ENCODE results near the gene NPAS2. TPM values are rescaled to one million over a fixed set of nuclear protein-coding genes. Genes with fewer than 3 reads are reported as not detected.

NPAS2 gene
- polyA plus RNA-seq, 1 donor (not counting 4 experiments of a cell fraction or from before 2014, with no cell fraction given): 17.7 TPM

GRCh38 chr2:100842241-100842922 lies 22.4 kb downstream of the NPAS2 start:
- DNase-seq (ENCODE audit: low read depth, low spot score) (no peak), FAIRE-seq (no peak)
- no peaks in the 10 kb centered on the region for H3K4me1 ChIP-seq (ENCODE audit: control insufficient read depth, extremely low read depth, insufficient read depth, low read length)
- no peaks in the 10 kb centered on the region for H3K9me1 ChIP-seq (ENCODE audit: control insufficient read depth, extremely low read depth, insufficient read depth, low read length)
- no peak overlapping the region for H3K4me2 ChIP-seq (ENCODE audit: control insufficient read depth, extremely low read depth, insufficient read depth, low read depth, low read length)
- dilution Hi-C loops (cut with MboI; ENCODE audit: extremely low pct_ligation_motif_present, low sequenced_read_pairs): no loop called here
- TF ChIP-seq EZH2 (IDR thresholded peaks at IDR 0.05; ENCODE audit: low read length): no peak
- TF ChIP-seq, protein P1, sequence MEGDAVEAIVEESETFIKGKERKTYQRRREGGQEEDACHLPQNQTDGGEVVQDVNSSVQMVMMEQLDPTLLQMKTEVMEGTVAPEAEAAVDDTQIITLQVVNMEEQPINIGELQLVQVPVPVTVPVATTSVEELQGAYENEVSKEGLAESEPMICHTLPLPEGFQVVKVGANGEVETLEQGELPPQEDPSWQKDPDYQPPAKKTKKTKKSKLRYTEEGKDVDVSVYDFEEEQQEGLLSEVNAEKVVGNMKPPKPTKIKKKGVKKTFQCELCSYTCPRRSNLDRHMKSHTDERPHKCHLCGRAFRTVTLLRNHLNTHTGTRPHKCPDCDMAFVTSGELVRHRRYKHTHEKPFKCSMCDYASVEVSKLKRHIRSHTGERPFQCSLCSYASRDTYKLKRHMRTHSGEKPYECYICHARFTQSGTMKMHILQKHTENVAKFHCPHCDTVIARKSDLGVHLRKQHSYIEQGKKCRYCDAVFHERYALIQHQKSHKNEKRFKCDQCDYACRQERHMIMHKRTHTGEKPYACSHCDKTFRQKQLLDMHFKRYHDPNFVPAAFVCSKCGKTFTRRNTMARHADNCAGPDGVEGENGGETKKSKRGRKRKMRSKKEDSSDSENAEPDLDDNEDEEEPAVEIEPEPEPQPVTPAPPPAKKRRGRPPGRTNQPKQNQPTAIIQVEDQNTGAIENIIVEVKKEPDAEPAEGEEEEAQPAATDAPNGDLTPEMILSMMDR (optimal IDR thresholded peaks at IDR 0.05 in 1 of 3, IDR thresholded peaks at IDR 0.05 in 1 of 3, conservative IDR thresholded peaks at IDR 0.05 in 1 of 3; ENCODE audit: extremely low read depth in 1 of 3, insufficient read depth in 2 of 3, low read length in 3 of 3): no peak
- no peak overlapping the region for H3K9ac ChIP-seq (ENCODE audit: control insufficient read depth, extremely low read depth, insufficient read depth, low read length)
- no peak overlapping the region for H2AFZ ChIP-seq (ENCODE audit: control insufficient read depth, low read length)
- peaks cover 4% of the 10 kb centered on the region for H4K20me1 ChIP-seq (ENCODE audit: control insufficient read depth, extremely low read depth, insufficient read depth, low read length)
- H3K36me3 ChIP-seq (ENCODE audit: control insufficient read depth in 2 of 2, extremely low read depth in 1 of 2, insufficient read depth in 2 of 2, low read length in 2 of 2): peaks cover 2 to 6% of the 10 kb centered on the region in 2 experiments
- peaks cover 48% of the 10 kb centered on the region for H3K79me2 ChIP-seq (ENCODE audit: control insufficient read depth, insufficient read depth, low read length)
- no peak overlapping the region for H3K4me3 ChIP-seq (ENCODE audit: control insufficient read depth in 2 of 3, extremely low read depth in 1 of 3, insufficient read depth in 2 of 3, low read depth in 1 of 3, low read length in 3 of 3)
- H3K27ac ChIP-seq (ENCODE audit: control insufficient read depth, insufficient read depth, low read length): no peak overlapping the region
- no peaks in the 10 kb centered on the region for H3K27me3 ChIP-seq (ENCODE audit: control insufficient read depth, extremely low read depth, insufficient read depth, low read length)
- no peaks in the 10 kb centered on the region for H3K9me3 ChIP-seq (ENCODE audit: control insufficient read depth, low read depth, low read length)

DNA sequence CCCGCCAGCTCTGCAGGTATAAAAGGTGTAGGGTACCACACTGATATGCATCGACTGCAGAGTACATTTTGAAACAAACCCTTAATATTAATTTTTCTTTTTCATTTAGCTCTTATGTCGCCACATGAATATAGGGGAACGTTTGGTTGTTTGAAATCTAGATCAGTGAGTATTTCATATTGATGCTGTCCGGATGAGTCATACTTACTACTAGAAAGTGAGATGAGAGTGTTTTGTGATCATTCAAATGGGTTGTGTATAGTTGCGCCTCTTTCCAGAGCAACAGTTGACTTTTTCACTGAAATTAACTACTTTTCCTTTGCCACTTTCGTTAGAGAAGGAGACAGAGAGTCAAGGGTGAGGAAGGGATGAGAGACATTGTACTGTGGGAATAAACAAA lies 24.6 kb downstream of the NPAS2 start:
- H2AFZ ChIP-seq (ENCODE audit: control insufficient read depth, low read length): no peak overlapping the region
- no peak for TF ChIP-seq EZH2 (IDR thresholded peaks at IDR 0.05; ENCODE audit: low read length)
- TF ChIP-seq, protein P1 (optimal IDR thresholded peaks at IDR 0.05 in 1 of 3, IDR thresholded peaks at IDR 0.05 in 1 of 3, conservative IDR thresholded peaks at IDR 0.05 in 1 of 3; ENCODE audit: extremely low read depth in 1 of 3, insufficient read depth in 2 of 3, low read length in 3 of 3): no peak
- H3K9ac ChIP-seq (ENCODE audit: control insufficient read depth, extremely low read depth, insufficient read depth, low read length): no peak overlapping the region
- H3K79me2 ChIP-seq (ENCODE audit: control insufficient read depth, insufficient read depth, low read length): peaks cover 39% of the 10 kb centered on the region
- H3K4me3 ChIP-seq (ENCODE audit: control insufficient read depth in 2 of 3, extremely low read depth in 1 of 3, insufficient read depth in 2 of 3, low read depth in 1 of 3, low read length in 3 of 3): no peak overlapping the region
- no peaks in the 10 kb centered on the region for H3K27me3 ChIP-seq (ENCODE audit: control insufficient read depth, extremely low read depth, insufficient read depth, low read length)
- FAIRE-seq (no peak), DNase-seq (ENCODE audit: low read depth, low spot score) (no peak)
- H3K4me2 ChIP-seq (ENCODE audit: control insufficient read depth, extremely low read depth, insufficient read depth, low read depth, low read length): no peak overlapping the region
- peaks cover 6 to 10% of the 10 kb centered on the region in 2 experiments for H3K36me3 ChIP-seq (ENCODE audit: control insufficient read depth in 2 of 2, extremely low read depth in 1 of 2, insufficient read depth in 2 of 2, low read length in 2 of 2)
- no peaks in the 10 kb centered on the region for H3K4me1 ChIP-seq (ENCODE audit: control insufficient read depth, extremely low read depth, insufficient read depth, low read length)
- dilution Hi-C loops (cut with MboI; ENCODE audit: extremely low pct_ligation_motif_present, low sequenced_read_pairs): no loop called here
- H3K9me1 ChIP-seq (ENCODE audit: control insufficient read depth, extremely low read depth, insufficient read depth, low read length): no peaks in the 10 kb centered on the region
- no peak overlapping the region for H3K27ac ChIP-seq (ENCODE audit: control insufficient read depth, insufficient read depth, low read length)
- no peaks in the 10 kb centered on the region for H3K9me3 ChIP-seq (ENCODE audit: control insufficient read depth, low read depth, low read length)
- H4K20me1 ChIP-seq (ENCODE audit: control insufficient read depth, extremely low read depth, insufficient read depth, low read length): peaks cover 4% of the 10 kb centered on the region

Data from keratinocyte (primary cell).